Testis (tissue), 3 donors: ENCODE measurements around the gene TXN. TPM values are rescaled to one million over a fixed set of nuclear protein-coding genes. Genes with fewer than 3 reads are reported as not detected.
A peak's percentile ranks its signal among the peaks of the same experiment; 100 is the strongest.

Experiments
- DNase-seq: peaks from one replicate; pipeline ENCODE4 v3.0.0-alpha.2; 2019
- H3K27ac ChIP-seq, 2 donors: fragments of 200-600 bp; sonication (generic); one replicate each; pipeline ENCODE4 v1.5.1; 2019
- H3K27me3 ChIP-seq: fragments of 200-600 bp; sonication (generic); one replicate; pipeline ENCODE4 v1.5.1; 2019
- H3K36me3 ChIP-seq: fragments of 200-600 bp; sonication (generic); one replicate; pipeline ENCODE4 v1.5.1; 2017; ENCODE audit warnings: low read depth; ENCODE audit errors: missing control alignments
- H3K4me1 ChIP-seq: fragments of 200-600 bp; sonication (generic); one replicate; pipeline ENCODE4 v1.5.1; 2019
- H3K4me3 ChIP-seq, 2 donors: fragments of 200-600 bp; sonication (generic); one replicate each; pipeline ENCODE4 v1.5.1; 2017 to 2019
- H3K9me3 ChIP-seq: fragments of 200-600 bp; sonication (generic); one replicate; pipeline ENCODE4 v1.5.1; 2017
- POLR2A ChIP-seq: fragments of 450-650 bp; IDR thresholded peaks from one replicate; pipeline ENCODE4 v1.6.1; 2017; ENCODE audit warnings: antibody characterized with exemption, mild to moderate bottlenecking, moderate library complexity
- WGBS, 2 donors: methylation state at CpG; one replicate each; pipeline ENCODE4 v1.1.5; 2018; 5-methylcytosine and 5-hydroxymethylcytosine counted together
- intact Hi-C: fragments of 100-400 bp; cut with DNase I; formaldehyde crosslinking; loops from one replicate; pipeline ENCODE4 v1.15.1; 2023; ENCODE audit warnings: low total_unique reads
- polyA plus RNA-seq: library from polyadenylated mRNA; stranded (reverse); fragments of 350-450 nt; fragmentation: Illumina TruSeq; extraction: RNeasy Lipid Tissue Mini Kit (QIAGEN cat#74804); gene quantifications from one replicate; pipeline ENCODE4 v1.2.3, GENCODE V29; 2014; ENCODE audit warnings: low read depth, low replicate concordance; ENCODE audit not compliant: insufficient read depth
- total RNA-seq, 2 donors: library from RNA; depleted of rRNA; stranded (reverse); fragments of >200 nt; gene quantifications; one replicate each; pipeline ENCODE4 v1.2.3, GENCODE V29; 2016
- TF ChIP-seq, protein P1 (sequence below), 3 experiments: fragments of 450-650 bp in 2 of 3; fragments of 200-600 bp in 1 of 3; sonication (generic) in 1 of 3; IDR thresholded peaks; one replicate each; pipeline ENCODE4 v1.5.1; 2016 to 2019; ENCODE audit warnings: antibody characterized with exemption in 3 of 3, mild to moderate bottlenecking in 2 of 3, moderate library complexity in 1 of 3

The TXN gene
- total and polyA plus RNA-seq, 3 donors from 2014 or later = 30.2 to 57.0 (median 31.7) TPM

DNA sequence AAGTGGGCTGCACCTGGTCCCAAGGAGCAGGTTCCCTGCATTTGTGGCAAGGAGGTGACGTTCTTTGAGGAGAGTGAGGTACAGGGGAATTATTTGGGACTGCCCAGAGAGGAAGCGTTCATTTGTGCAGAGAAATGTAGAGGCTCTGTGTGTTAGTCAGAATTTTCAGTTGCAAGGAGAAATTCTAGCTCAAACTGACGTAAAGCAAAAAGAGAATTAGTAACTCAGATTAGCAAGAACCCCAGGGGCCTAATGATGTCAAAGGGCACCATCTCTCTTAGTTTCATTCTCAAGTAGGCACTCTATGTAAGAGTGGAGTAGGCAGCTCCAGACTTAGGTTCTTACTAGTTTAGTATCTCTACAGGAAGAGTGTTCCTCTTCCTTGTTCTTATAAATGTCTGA lies 2.4 kb upstream of the TXN start:
- no peak for DNase-seq
- H3K4me1 ChIP-seq = peaks cover 20% of the 10 kb centered on the region
- TF ChIP-seq, protein P1, sequence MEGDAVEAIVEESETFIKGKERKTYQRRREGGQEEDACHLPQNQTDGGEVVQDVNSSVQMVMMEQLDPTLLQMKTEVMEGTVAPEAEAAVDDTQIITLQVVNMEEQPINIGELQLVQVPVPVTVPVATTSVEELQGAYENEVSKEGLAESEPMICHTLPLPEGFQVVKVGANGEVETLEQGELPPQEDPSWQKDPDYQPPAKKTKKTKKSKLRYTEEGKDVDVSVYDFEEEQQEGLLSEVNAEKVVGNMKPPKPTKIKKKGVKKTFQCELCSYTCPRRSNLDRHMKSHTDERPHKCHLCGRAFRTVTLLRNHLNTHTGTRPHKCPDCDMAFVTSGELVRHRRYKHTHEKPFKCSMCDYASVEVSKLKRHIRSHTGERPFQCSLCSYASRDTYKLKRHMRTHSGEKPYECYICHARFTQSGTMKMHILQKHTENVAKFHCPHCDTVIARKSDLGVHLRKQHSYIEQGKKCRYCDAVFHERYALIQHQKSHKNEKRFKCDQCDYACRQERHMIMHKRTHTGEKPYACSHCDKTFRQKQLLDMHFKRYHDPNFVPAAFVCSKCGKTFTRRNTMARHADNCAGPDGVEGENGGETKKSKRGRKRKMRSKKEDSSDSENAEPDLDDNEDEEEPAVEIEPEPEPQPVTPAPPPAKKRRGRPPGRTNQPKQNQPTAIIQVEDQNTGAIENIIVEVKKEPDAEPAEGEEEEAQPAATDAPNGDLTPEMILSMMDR (IDR thresholded peaks at IDR 0.05) = no peak
- TF ChIP-seq POLR2A = no peak
- H3K9me3 ChIP-seq = no peaks in the 10 kb centered on the region
- intact Hi-C loops = no loop called here
- 89 to 94% methylated on average over 3 of the region's 3 CpGs for WGBS, 2 donors
- H3K27me3 ChIP-seq = no peaks in the 10 kb centered on the region
- H3K36me3 ChIP-seq = no peaks in the 10 kb centered on the region
- no peak overlapping the region for H3K4me3 ChIP-seq
- no peak overlapping the region for H3K27ac ChIP-seq

DNA sequence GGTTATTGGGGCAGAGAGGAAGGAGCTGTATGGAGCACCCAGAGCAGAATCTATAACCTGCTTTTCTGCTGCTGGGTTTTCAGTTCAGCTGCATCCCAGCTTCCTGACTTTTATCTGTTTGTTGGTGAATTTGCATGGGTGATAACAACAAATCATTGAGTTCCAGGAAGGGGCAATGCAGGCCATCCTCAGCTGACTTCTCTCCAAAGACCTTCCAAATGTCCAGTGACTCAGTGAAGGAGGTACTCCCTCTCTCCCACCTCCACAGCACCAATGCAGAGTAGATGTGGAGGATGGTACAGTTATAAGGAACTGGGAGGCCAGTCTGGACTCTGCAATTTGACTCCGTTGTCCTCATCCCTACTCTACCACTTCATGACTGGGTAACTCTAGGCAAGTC lies 1.6 kb upstream of the TXN start:
- H3K27ac ChIP-seq = peak overlapping the region in 1 of 2 donors; percentile 89
- no peaks in the 10 kb centered on the region for H3K27me3 ChIP-seq
- H3K36me3 ChIP-seq = no peaks in the 10 kb centered on the region
- H3K4me3 ChIP-seq = no peak overlapping the region
- TF ChIP-seq POLR2A = no peak
- TF ChIP-seq, protein P1 (IDR thresholded peaks at IDR 0.05) = no peak
- no peaks in the 10 kb centered on the region for H3K9me3 ChIP-seq
- H3K4me1 ChIP-seq = peaks cover 20% of the 10 kb centered on the region
- 76 to 85% methylated on average over 1 of the region's 1 CpG for WGBS, 2 donors
- intact Hi-C loops = no loop called here
- no peak for DNase-seq

DNA sequence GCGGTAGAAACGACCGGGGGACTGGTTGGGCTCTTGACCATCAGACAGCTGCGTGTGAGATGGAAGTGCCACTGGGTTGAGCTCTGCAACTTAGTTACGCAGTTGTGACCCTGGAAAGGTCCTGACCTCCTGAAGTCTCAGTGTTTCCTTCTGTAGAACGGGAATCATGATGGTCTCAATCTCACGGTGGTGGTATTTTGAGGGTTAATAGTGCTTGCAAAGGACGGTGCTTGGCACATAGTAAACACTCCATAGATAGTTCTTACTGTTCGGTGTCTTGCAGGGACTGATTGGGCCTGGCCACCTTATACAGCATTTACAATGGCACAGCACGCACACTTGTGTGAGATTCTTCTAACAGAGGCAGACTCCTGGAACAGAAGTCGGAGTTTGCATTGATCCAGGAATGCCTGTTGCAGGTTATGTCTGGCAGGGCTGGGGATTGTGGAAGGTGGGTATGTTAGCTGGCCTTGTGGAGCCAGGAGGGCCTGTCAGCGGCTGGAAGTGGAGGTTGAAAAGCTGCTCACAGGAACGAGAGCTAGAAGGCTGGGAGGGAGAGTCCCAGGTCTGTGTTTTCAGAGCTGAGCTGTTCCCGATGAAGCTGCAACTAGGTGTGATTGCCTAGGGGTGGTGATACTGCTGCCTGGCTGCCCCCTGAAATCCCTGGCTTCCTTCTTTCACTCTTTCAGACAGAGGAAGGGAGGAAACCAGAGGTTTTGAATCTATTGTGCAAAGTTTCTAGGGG lies 962 bp upstream of the TXN start:
- 5 to 6% methylated on average over 14 of the region's 14 CpGs for WGBS, 2 donors
- Histone ChIP-seq H3K27me3 (no peaks in the 10 kb centered on the region), H3K27ac (peak overlapping the region; percentile 71 to 89), H3K9me3 (no peaks in the 10 kb centered on the region), H3K36me3 (no peaks in the 10 kb centered on the region), H3K4me3 (peak overlapping the region; percentile 96 to 97), H3K4me1 (peaks cover 20% of the 10 kb centered on the region)
- intact Hi-C loops = no loop called here
- DNase-seq = peak; percentile 26
- no peak for TF ChIP-seq POLR2A
- TF ChIP-seq, protein P1 (IDR thresholded peaks at IDR 0.05) = no peak

DNA sequence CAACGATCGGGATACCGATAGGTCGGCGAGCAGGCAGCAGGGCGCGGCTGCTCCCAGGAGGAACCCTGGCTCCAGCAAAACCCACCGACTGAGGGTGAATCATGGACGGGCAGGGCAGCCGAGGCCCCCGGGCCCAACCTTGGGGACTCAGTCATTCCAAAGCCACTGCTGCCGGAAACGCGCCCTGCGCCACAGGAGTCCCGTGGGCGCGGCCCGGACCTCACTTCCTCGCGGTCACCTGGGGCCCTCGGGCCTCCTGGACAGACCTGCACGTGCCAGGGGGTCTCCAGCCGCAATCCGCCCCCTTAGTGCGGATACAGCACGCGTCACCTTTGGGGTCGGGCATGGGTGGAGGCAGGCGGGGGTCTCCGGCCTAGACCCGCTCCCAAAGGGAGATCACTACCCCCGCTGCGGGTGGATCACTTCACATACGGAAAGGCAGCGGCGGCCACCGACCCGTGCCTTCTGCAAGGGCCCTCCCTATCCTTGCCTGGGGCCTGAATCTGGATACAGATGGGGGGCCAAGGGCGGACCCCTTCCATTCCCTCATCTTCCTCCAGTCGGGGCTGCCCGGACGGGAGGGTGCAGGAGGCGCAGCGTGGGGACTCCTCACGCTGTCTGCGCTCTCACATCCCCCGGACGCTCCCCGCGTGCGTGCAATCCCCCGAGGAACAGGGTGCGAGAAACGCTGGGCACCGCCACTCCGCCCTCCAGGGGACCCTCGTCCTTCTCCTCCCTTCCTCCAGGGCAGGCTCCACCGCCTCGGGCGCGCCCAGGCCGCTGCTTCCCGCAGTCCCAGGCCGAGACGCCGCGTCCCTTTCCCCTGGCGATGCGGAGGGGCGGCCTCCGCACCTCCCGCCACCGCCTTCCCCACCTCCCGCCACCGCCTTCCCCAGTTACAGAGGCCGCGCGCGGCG lies 586 bp downstream of the TXN start:
- H3K9me3 ChIP-seq = no peaks in the 10 kb centered on the region
- 0 to 1% methylated on average over 14 to 67 of the region's 81 CpGs for WGBS, 2 donors
- peaks cover 20% of the 10 kb centered on the region for H3K4me1 ChIP-seq
- DNase-seq = peak; percentile 72
- no peak for TF ChIP-seq POLR2A
- TF ChIP-seq, protein P1 (IDR thresholded peaks at IDR 0.05) = no peak
- peak overlapping the region; percentile 81 to 89 for H3K27ac ChIP-seq
- H3K27me3 ChIP-seq = no peaks in the 10 kb centered on the region
- peak overlapping the region; percentile 96 to 97 for H3K4me3 ChIP-seq
- intact Hi-C loops = no loop called here
- H3K36me3 ChIP-seq = no peaks in the 10 kb centered on the region
